ENCODE data around the gene MEIOSIN.

DNA sequence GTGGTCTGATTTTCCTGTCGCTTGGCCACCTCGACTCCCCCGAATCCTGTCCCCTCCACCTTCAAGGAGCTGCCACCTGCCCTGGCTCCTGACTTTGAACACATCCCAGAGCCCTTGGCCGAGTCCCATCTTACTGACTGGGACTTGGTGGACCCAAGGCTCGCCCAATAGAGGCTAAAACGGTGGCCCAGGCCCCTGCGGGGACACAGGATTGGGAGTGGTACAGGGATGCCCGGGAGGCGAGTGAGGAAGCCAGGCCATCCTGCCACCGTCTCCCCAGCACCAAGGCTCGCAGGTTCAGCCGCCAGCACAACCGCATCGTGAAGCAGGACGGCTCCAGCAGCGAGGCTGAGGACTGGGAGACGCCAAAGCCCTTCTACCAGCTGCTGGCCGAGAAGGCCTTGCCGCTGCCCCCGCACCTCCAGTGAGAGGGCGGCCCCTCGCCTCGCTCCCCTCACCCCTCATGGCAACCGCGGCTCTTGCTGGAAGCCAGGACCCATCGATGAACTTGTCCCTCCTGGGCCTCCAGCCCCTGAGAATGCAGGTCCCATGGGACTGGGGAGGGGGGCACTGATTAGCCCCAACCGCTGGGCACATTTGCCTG is 30.6 kb downstream of the MEIOSIN start:
- TF ChIP-seq POLR2A (IDR thresholded peaks at IDR 0.05; ENCODE audit: low read length) (no peak), GATA1 (IDR thresholded peaks at IDR 0.05; ENCODE audit: low read depth, low read length) (no peak)
